Mesenchymal stem cell (in vitro differentiated cells and primary cell): ENCODE measurements around the gene TPRX2.
"Not testable (repeated sequence)": the region's sequence is repeated elsewhere in the genome, so short reads cannot be mapped to it uniquely, and the experiment has no call there.

Source experiments
- DNase-seq: peaks from one replicate; pipeline ENCODE4 v3.0.0-alpha.2; 2013
- H2AFZ ChIP-seq: one replicate; pipeline ENCODE4 v1.6.1; 2013; ENCODE audit warnings: low read depth, mild to moderate bottlenecking, control low read depth, inconsistent platforms, low read length, moderate library complexity
- H2AK5ac ChIP-seq: 2 replicates; pipeline ENCODE4 v1.6.1; 2013; ENCODE audit warnings: low read length, moderate library complexity, mild to moderate bottlenecking, inconsistent platforms; ENCODE audit not compliant: severe bottlenecking
- H2BK120ac ChIP-seq: one replicate; pipeline ENCODE4 v1.6.1; 2013; ENCODE audit warnings: low read depth, mild to moderate bottlenecking, inconsistent platforms, low read length, moderate library complexity
- H2BK12ac ChIP-seq, 2 experiments: one replicate each; pipeline ENCODE4 v1.6.1; 2013; ENCODE audit warnings: inconsistent platforms in 2 of 2, low read length in 2 of 2, mild to moderate bottlenecking in 2 of 2, moderate library complexity in 2 of 2, control low read depth in 1 of 2
- H2BK15ac ChIP-seq: one replicate; pipeline ENCODE4 v1.6.1; 2013; ENCODE audit warnings: mild to moderate bottlenecking, low read depth, inconsistent platforms; ENCODE audit not compliant: poor library complexity, severe bottlenecking
- H2BK5ac ChIP-seq: 2 replicates; pipeline ENCODE4 v1.6.1; 2013; ENCODE audit warnings: low read depth, mild to moderate bottlenecking, low read length, control low read depth, inconsistent platforms; ENCODE audit not compliant: poor library complexity, severe bottlenecking
- H3K14ac ChIP-seq, 2 experiments: one replicate each; pipeline ENCODE4 v1.6.1; 2013; ENCODE audit warnings: inconsistent platforms in 2 of 2, low read length in 2 of 2, control low read depth in 1 of 2, mild to moderate bottlenecking in 1 of 2, moderate library complexity in 1 of 2
- H3K18ac ChIP-seq, 2 experiments: one replicate each; pipeline ENCODE4 v1.6.1; 2013; ENCODE audit warnings: inconsistent platforms in 2 of 2, low read length in 2 of 2, control low read depth in 1 of 2, low read depth in 1 of 2, mild to moderate bottlenecking in 1 of 2
- H3K23ac ChIP-seq, 2 experiments: one replicate each; pipeline ENCODE4 v1.6.1; 2013; ENCODE audit warnings: inconsistent platforms in 2 of 2, low read length in 2 of 2, mild to moderate bottlenecking in 2 of 2, moderate library complexity in 2 of 2, control low read depth in 1 of 2
- H3K27ac ChIP-seq: 2 replicates; pipeline ENCODE4 v1.5.1; 2013; ENCODE audit warnings: mild to moderate bottlenecking, moderate library complexity, low read length, control low read depth, inconsistent platforms; ENCODE audit not compliant: poor library complexity, severe bottlenecking
- H3K27me3 ChIP-seq, 2 experiments: 2 replicates each; pipeline versions ENCODE4 v1.6.1 to v1.7.0; 2013; ENCODE audit warnings: low read length in 2 of 2, mild to moderate bottlenecking in 2 of 2, moderate library complexity in 2 of 2, control low read depth in 1 of 2, inconsistent platforms in 1 of 2; ENCODE audit not compliant: control insufficient read depth in 1 of 2, insufficient read depth in 1 of 2
- H3K36me3 ChIP-seq, 2 experiments: 2 replicates each; pipeline versions ENCODE4 v1.6.1 to v1.7.0; 2013; ENCODE audit warnings: low read length in 2 of 2, control low read depth in 1 of 2, inconsistent platforms in 1 of 2, low read depth in 1 of 2, mild to moderate bottlenecking in 1 of 2; ENCODE audit not compliant: insufficient read depth in 2 of 2, control insufficient read depth in 1 of 2
- H3K4ac ChIP-seq, 2 experiments: one replicate each; pipeline ENCODE4 v1.6.1; 2013; ENCODE audit warnings: inconsistent platforms in 2 of 2, low read length in 2 of 2, mild to moderate bottlenecking in 2 of 2, moderate library complexity in 2 of 2, control low read depth in 1 of 2, low read depth in 1 of 2
- H3K4me1 ChIP-seq: 2 replicates; pipeline ENCODE4 v1.6.1; 2013; ENCODE audit warnings: low read depth, low read length, control low read depth; ENCODE audit not compliant: control insufficient read depth, insufficient read depth
- H3K4me2 ChIP-seq: 2 replicates; pipeline ENCODE4 v1.6.1; 2013; ENCODE audit warnings: low read length, mild to moderate bottlenecking, inconsistent platforms; ENCODE audit not compliant: poor library complexity, severe bottlenecking
- H3K4me3 ChIP-seq, 2 experiments: 2 replicates each; pipeline versions ENCODE4 v1.5.1 to v1.7.0; 2013; ENCODE audit warnings: low read length in 2 of 2, mild to moderate bottlenecking in 2 of 2, control low read depth in 1 of 2, low read depth in 1 of 2; ENCODE audit not compliant: insufficient read depth in 1 of 2
- H3K79me1 ChIP-seq: replicated peaks from 2 replicates; pipeline ENCODE4 v1.6.1; 2013; ENCODE audit warnings: mild to moderate bottlenecking, control low read depth, low read length, inconsistent platforms; ENCODE audit not compliant: poor library complexity, severe bottlenecking
- H3K9ac ChIP-seq: 2 replicates; pipeline ENCODE4 v1.7.0; 2013; ENCODE audit warnings: mild to moderate bottlenecking, low read length, moderate library complexity
- H3K9me3 ChIP-seq: 2 replicates; pipeline ENCODE4 v1.7.0; 2013; ENCODE audit warnings: mild to moderate bottlenecking, low read length; ENCODE audit not compliant: control insufficient read depth
- H4K8ac ChIP-seq: one replicate; pipeline ENCODE4 v1.6.1; 2013; ENCODE audit warnings: inconsistent platforms, mild to moderate bottlenecking, low read length, moderate library complexity
- H4K91ac ChIP-seq: one replicate; pipeline ENCODE4 v1.6.1; 2013; ENCODE audit warnings: mild to moderate bottlenecking, low read length, inconsistent platforms
- whole genome bisulfite sequencing: methylation state at CpG from one replicate; pipeline ENCODE4 v1.1.7; 2013; ENCODE audit warnings: mixed read lengths; 5-methylcytosine and 5-hydroxymethylcytosine counted together

Gene TPRX2

GRCh38 chr19:47818221-47818620 is 40.8 kb upstream of the TPRX2 start:
- H3K18ac ChIP-seq, H3K14ac ChIP-seq, H4K8ac ChIP-seq, H3K9me3 ChIP-seq, H3K4me1 ChIP-seq, H3K79me1 ChIP-seq, H2BK120ac ChIP-seq, H2AK5ac ChIP-seq, H2BK12ac ChIP-seq, H3K4me2 ChIP-seq, H2AFZ ChIP-seq, H3K4me3 ChIP-seq, H3K23ac ChIP-seq, H3K4ac ChIP-seq, H2BK15ac ChIP-seq, H3K36me3 ChIP-seq, H4K91ac ChIP-seq, DNase-seq, H3K27ac ChIP-seq, H3K9ac ChIP-seq, H2BK5ac ChIP-seq: not testable (repeated sequence)
- H3K27me3 ChIP-seq, result peaks cover 39 to 54% of the 10 kb centered on the region in 2 experiments
- 100% methylated on average over 1 of the region's 1 CpG for WGBS

- H3K27me3 ChIP-seq, result peaks cover 39 to 56% of the 10 kb centered on the region in 2 experiments
- H2BK5ac ChIP-seq, result no peak overlapping the region
Measured at GRCh38 chr19:47819858-47820257, 39.2 kb upstream of the TPRX2 start.

DNA sequence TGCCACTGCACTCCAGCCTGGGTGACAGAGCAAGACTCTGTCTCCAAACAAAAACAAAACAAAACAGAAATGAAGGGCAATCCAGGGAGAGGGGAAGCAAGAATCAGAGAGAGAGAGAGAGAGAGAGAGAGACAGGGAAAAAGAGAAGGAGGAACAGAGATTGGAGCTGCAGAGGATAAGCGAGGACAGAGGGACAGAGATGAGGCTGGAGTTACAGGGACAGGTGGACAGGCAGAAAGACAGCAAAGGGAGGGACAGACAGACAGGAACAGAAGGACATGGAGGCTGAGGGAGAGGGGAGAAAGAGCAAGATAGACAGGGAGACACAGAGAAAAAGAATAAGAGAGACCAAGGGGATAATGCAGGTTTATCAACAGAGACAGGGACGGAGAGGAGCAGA is 38.6 kb upstream of the TPRX2 start:
- H2BK5ac ChIP-seq, result no peak overlapping the region
- no peaks in the 10 kb centered on the region for H3K4me1 ChIP-seq
- H3K36me3 ChIP-seq, result no peaks in the 10 kb centered on the region
- H3K4me2 ChIP-seq, result no peak overlapping the region
- H3K9me3 ChIP-seq, result no peaks in the 10 kb centered on the region
- WGBS, result 90% methylated on average over 2 of the region's 2 CpGs
- H2BK12ac ChIP-seq, result no peak overlapping the region
- H3K4ac ChIP-seq, result no peak overlapping the region
- DNase-seq, result no peak
- no peaks in the 10 kb centered on the region for H3K79me1 ChIP-seq
- no peak overlapping the region for H4K91ac ChIP-seq
- H3K4me3 ChIP-seq, result no peak overlapping the region
- no peak overlapping the region for H3K27ac ChIP-seq
- H2AK5ac ChIP-seq, result no peak overlapping the region
- no peak overlapping the region for H2AFZ ChIP-seq
- no peak overlapping the region for H3K18ac ChIP-seq
- H3K9ac ChIP-seq, result no peak overlapping the region
- H3K14ac ChIP-seq, result no peak overlapping the region
- no peak overlapping the region for H4K8ac ChIP-seq
- H3K23ac ChIP-seq, result no peak overlapping the region
- no peak overlapping the region for H2BK120ac ChIP-seq
- H3K27me3 ChIP-seq, result peaks cover 39 to 56% of the 10 kb centered on the region in 2 experiments
- no peak overlapping the region for H2BK15ac ChIP-seq

More at GRCh38 chr19:47819858-47820257, 39.2 kb upstream of the TPRX2 start:
- DNase-seq, result no peak
- Histone ChIP-seq H3K4me3 (no peak overlapping the region), H4K91ac (no peak overlapping the region), H3K14ac (no peak overlapping the region), H4K8ac (no peak overlapping the region), H3K4me2 (no peak overlapping the region), H3K36me3 (no peaks in the 10 kb centered on the region), H3K9ac (no peak overlapping the region), H3K18ac (no peak overlapping the region), H2BK12ac (no peak overlapping the region), H2AK5ac (no peak overlapping the region), H3K79me1 (no peaks in the 10 kb centered on the region), H3K23ac (no peak overlapping the region), H2BK120ac (no peak overlapping the region), H3K4me1 (no peaks in the 10 kb centered on the region), H2BK15ac (no peak overlapping the region), H3K9me3 (no peaks in the 10 kb centered on the region), H2AFZ (no peak overlapping the region), H3K4ac (no peak overlapping the region), H3K27ac (no peak overlapping the region)
- 21% methylated on average over 7 of the region's 10 CpGs for WGBS

- WGBS, result 52% methylated on average over 11 of the region's 15 CpGs
- no peak within 1 kb of the TSS for H2BK5ac ChIP-seq
- H2BK12ac ChIP-seq, result no peak within 1 kb of the TSS
- H2BK15ac ChIP-seq, result no peak within 1 kb of the TSS
- H3K9me3 ChIP-seq, result peaks cover under 1% of the 10 kb centered on the region
- no peak within 1 kb of the TSS for H3K23ac ChIP-seq
- peak within 1 kb of the TSS in 1 of 2 experiments; percentile 42 for H3K14ac ChIP-seq
- H3K4me2 ChIP-seq, result no peak within 1 kb of the TSS
- H3K27ac ChIP-seq, result no peak within 1 kb of the TSS
- H4K91ac ChIP-seq, result no peak within 1 kb of the TSS
- no peaks in the 10 kb centered on the region for H3K79me1 ChIP-seq
- peaks cover 39 to 56% of the 10 kb centered on the region in 2 experiments for H3K27me3 ChIP-seq
- no peak for DNase-seq
- H3K18ac ChIP-seq, result no peak within 1 kb of the TSS
- no peak within 1 kb of the TSS for H2BK120ac ChIP-seq
- H3K4ac ChIP-seq, result no peak within 1 kb of the TSS
- H4K8ac ChIP-seq, result no peak within 1 kb of the TSS
- no peak within 1 kb of the TSS for H2AFZ ChIP-seq
- H2AK5ac ChIP-seq, result no peak within 1 kb of the TSS
- H3K36me3 ChIP-seq, result no peaks in the 10 kb centered on the region
- no peaks in the 10 kb centered on the region for H3K4me1 ChIP-seq
- H3K4me3 ChIP-seq, result no peak within 1 kb of the TSS
- no peak within 1 kb of the TSS for H3K9ac ChIP-seq
Measured at GRCh38 chr19:47821460-47822020, 37.5 kb upstream of the TPRX2 start, which contains the start of gene CRX. CRX (plus strand) TSS chr19:47821937; CDS start chr19:47834444, 12,507 bp downstream.
